Retinal pigment epithelial cell (primary cell): ENCODE data around the gene MEIS3.

ENCODE experiments used
- DNase-seq: peaks from one replicate; pipeline ENCODE4 v3.0.0-alpha.2; 2010; ENCODE audit warnings: low read depth
- H3K4me3 ChIP-seq: 2 replicates; pipeline ENCODE4 v1.5.1; 2011; ENCODE audit warnings: mild to moderate bottlenecking, low read length, control low read depth, moderate library complexity
- CTCF ChIP-seq: conservative IDR thresholded peaks from 2 replicates; pipeline ENCODE4 v1.5.1; 2011; ENCODE audit warnings: low read depth, low read length, control low read depth, inconsistent platforms

MEIS3 gene

GRCh38 chr19:47405197-47405550 lies 14.2 kb downstream of the MEIS3 start:
- no peak for DNase-seq

GRCh38 chr19:47404334-47405196 lies 14.8 kb downstream of the MEIS3 start:
- TF ChIP-seq CTCF, result no peak
- no peak overlapping the region for H3K4me3 ChIP-seq
- DNase-seq, result no peak

More at GRCh38 chr19:47405197-47405550, 14.2 kb downstream of the MEIS3 start:
- no peak for TF ChIP-seq CTCF
- no peak overlapping the region for H3K4me3 ChIP-seq

GRCh38 chr19:47402504-47402903 lies 16.8 kb downstream of the MEIS3 start:
- TF ChIP-seq CTCF, result no peak
- no peak overlapping the region for H3K4me3 ChIP-seq
- DNase-seq, result no peak

GRCh38 chr19:47398707-47399597 lies 20.4 kb downstream of the MEIS3 start:
- no peak for DNase-seq
- no peak overlapping the region for H3K4me3 ChIP-seq
- no peak for TF ChIP-seq CTCF

GRCh38 chr19:47391510-47392223 lies 27.7 kb downstream of the MEIS3 start:
- peak; percentile 2 for DNase-seq
- TF ChIP-seq CTCF, result peak; percentile 96
- no peak overlapping the region for H3K4me3 ChIP-seq

GRCh38 chr19:47390533-47391488 lies 28.5 kb downstream of the MEIS3 start:
- TF ChIP-seq CTCF, result no peak
- no peak for DNase-seq
- no peak overlapping the region for H3K4me3 ChIP-seq
